NCI-H748 treated with DMSO at 0.1 percent for 48 hours (cell line): Measurements from ENCODE around the gene TFDP3.
A peak's percentile ranks its signal among the peaks of the same experiment; 100 is the strongest.

Source experiments
- DNase-seq: peaks from one replicate; lab custom pipeline; 2025; lab: John Stamatoyannopoulos, UW

Gene TFDP3

DNA sequence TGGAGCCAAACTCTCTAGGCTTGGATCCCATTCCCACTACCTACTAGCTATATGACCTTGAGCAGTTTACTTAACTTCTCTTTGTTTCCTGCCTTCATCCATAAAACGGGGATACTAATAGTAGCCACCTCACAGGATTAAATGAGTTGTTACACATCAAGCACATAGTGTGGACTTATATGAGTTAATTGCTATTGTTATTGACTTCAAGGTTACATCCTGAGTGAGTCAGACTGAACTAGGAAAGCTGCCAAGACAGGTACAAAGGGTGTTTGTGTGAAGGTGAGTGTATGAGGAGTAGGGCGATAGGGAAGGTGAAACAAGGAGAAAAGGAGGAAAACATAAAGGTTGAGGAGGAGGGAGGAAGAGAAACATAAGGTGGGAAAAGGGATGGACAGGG is 32.2 kb downstream of the TFDP3 start:
- DNase-seq, result no peak

- DNase-seq, result no peak
Measured at GRCh38 chrX:133185119-133185518, 33.0 kb downstream of the TFDP3 start.

- no peak for DNase-seq
Measured at GRCh38 chrX:133183806-133184205, 34.3 kb downstream of the TFDP3 start.

DNA sequence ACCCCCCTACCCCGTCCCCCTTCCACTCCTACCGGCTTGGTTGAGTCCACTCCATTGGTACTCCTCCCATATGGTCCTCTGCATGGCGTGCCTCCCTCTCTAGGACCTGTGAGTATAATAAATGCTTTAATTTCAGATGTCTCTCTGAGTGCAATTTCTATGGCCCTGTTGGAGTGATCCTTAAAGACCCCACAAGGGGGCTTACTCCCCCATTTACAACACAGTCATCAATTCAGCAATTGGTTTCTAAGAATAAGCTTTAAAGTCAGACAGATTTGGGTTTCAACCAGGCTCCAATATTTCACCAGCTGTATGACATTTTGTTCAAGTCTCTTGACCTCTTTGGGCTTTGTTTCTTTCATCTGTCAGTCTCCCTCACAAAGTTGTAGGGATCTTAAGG is 38.7 kb downstream of the TFDP3 start:
- no peak for DNase-seq

- peak; percentile 17 for DNase-seq
Measured at GRCh38 chrX:133177202-133177601, 41.0 kb downstream of the TFDP3 start.

DNA sequence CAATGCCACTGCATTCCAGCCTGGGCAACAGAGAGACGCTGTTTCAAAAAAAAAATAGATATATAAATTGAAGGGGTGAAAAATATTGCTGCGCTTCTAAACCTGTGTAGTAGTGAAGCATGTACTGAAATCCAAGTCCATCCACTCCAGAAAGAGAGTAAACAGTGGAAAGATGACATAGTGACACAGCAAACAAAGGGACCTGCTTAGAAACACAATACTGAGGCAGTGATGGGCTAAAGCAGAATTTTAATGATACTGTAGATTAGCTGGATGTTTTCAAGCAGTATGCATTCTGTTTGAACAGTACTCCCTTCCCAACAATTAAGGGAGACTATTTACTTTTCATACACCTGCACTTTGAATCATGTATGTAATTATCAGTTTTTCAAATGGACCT is 42.5 kb downstream of the TFDP3 start:
- DNase-seq, result peak; percentile 94

- no peak for DNase-seq
Measured at GRCh38 chrX:133175162-133175561, 43.0 kb downstream of the TFDP3 start.

- no peak for DNase-seq
Measured at GRCh38 chrX:133171962-133172708, 46.0 kb downstream of the TFDP3 start.
